Tibial nerve (tissue), 4 donors: Measurements from ENCODE around the gene C17orf100. TPM values are rescaled to one million over a fixed set of nuclear protein-coding genes. Genes with fewer than 3 reads are reported as not detected.

Experiments
- DNase-seq, 2 donors: peaks; one replicate each; pipeline ENCODE4 v3.0.0-alpha.2; 2019; ENCODE audit warnings: low spot score in 2 of 2
- H3K27ac ChIP-seq, 4 donors: fragments of 200-600 bp; sonication (generic) in 3 of 4; one replicate each; pipeline ENCODE4 v1.5.1; 2017 to 2019; ENCODE audit warnings: mild to moderate bottlenecking in 1 of 4
- H3K27me3 ChIP-seq, 2 donors: fragments of 200-600 bp; sonication (generic) in 1 of 2; one replicate each; pipeline versions ENCODE4 v1.5.1 to v1.6.0; 2017 to 2019
- H3K36me3 ChIP-seq, 3 donors: fragments of 200-600 bp; sonication (generic); one replicate each; pipeline ENCODE4 v1.5.1; 2018 to 2019
- H3K4me1 ChIP-seq, 4 donors: fragments of 200-600 bp; sonication (generic) in 3 of 4; one replicate each; pipeline ENCODE4 v1.5.1; 2017 to 2019
- H3K4me3 ChIP-seq, 4 donors: fragments of 200-600 bp; sonication (generic) in 3 of 4; one replicate each; pipeline ENCODE4 v1.5.1; 2017 to 2019; ENCODE audit warnings: mild to moderate bottlenecking in 1 of 4, moderate library complexity in 1 of 4
- H3K9me3 ChIP-seq, 4 donors: fragments of 200-600 bp; sonication (generic) in 3 of 4; one replicate each; pipeline ENCODE4 v1.5.1; 2017 to 2019
- CTCF ChIP-seq, 5 experiments: fragments of 200-600 bp in 3 of 5; fragments of 450-650 bp in 2 of 5; sonication (generic) in 3 of 5; IDR thresholded peaks; one replicate each; pipeline ENCODE4 v1.5.1; 2016 to 2019; ENCODE audit warnings: antibody characterized with exemption in 5 of 5, mild to moderate bottlenecking in 3 of 5, moderate library complexity in 2 of 5
- EP300 ChIP-seq, 2 donors: sonication (generic); formaldehyde crosslinking; IDR thresholded peaks; one replicate each; pipeline ENCODE4 v1.6.1; 2017; ENCODE audit warnings: antibody characterized with exemption in 2 of 2, mild to moderate bottlenecking in 1 of 2
- POLR2A ChIP-seq, 2 donors: fragments of 450-650 bp; IDR thresholded peaks; one replicate each; pipeline ENCODE4 v1.6.1; 2017; ENCODE audit warnings: antibody characterized with exemption in 2 of 2, mild to moderate bottlenecking in 2 of 2, moderate library complexity in 2 of 2
- WGBS, 2 donors: methylation state at CpG; one replicate each; pipeline ENCODE4 v1.1.5; 2018; 5-methylcytosine and 5-hydroxymethylcytosine counted together
- small RNA-seq: library from RNA; depleted of rRNA; stranded (forward); fragments of <200 nt; gene quantifications from one replicate; pipeline ENCODE3, GENCODE V24; 2016
- total RNA-seq, 4 donors: library from RNA; depleted of rRNA; stranded (reverse); fragments of >200 nt; gene quantifications; one replicate each; pipeline ENCODE4 v1.1.0, GENCODE V29; 2016

Gene C17orf100
- total RNA-seq, 4 donors from 2014 or later = 2.1 to 3.9 (median 3.5) TPM; not detected in 1

- DNase-seq = no peak
- H3K4me1 ChIP-seq = no peaks in the 10 kb centered on the region
- H3K36me3 ChIP-seq = no peaks in the 10 kb centered on the region
- H3K9me3 ChIP-seq = no peaks in the 10 kb centered on the region
- H3K4me3 ChIP-seq = no peak overlapping the region
- 50 to 75% methylated on average over 3 to 8 of the region's 8 CpGs for WGBS, 2 donors
- TF ChIP-seq EP300 (IDR thresholded peaks at IDR 0.05) (no peak), POLR2A (IDR thresholded peaks at IDR 0.05) (no peak), CTCF (IDR thresholded peaks at IDR 0.05) (no peak)
- H3K27ac ChIP-seq = no peak overlapping the region
- no peaks in the 10 kb centered on the region for H3K27me3 ChIP-seq
Measured at GRCh38 chr17:6700948-6701307, 49.4 kb downstream of the C17orf100 start.

GRCh38 chr17:6701719-6702118 is 50.2 kb downstream of the C17orf100 start:
- no peak for DNase-seq
- Histone ChIP-seq H3K4me3 (no peak overlapping the region), H3K27ac (no peak overlapping the region), H3K4me1 (no peaks in the 10 kb centered on the region), H3K27me3 (no peaks in the 10 kb centered on the region), H3K9me3 (no peaks in the 10 kb centered on the region), H3K36me3 (no peaks in the 10 kb centered on the region)
- TF ChIP-seq CTCF (IDR thresholded peaks at IDR 0.05) (no peak), EP300 (IDR thresholded peaks at IDR 0.05) (no peak), POLR2A (IDR thresholded peaks at IDR 0.05) (no peak)
- WGBS, 2 donors = 19 to 22% methylated on average over 10 to 11 of the region's 11 CpGs

- H3K27me3 ChIP-seq = no peaks in the 10 kb centered on the region
- 92 to 93% methylated on average over 15 of the region's 16 CpGs for WGBS, 2 donors
- TF ChIP-seq CTCF (IDR thresholded peaks at IDR 0.05) = no peak
- TF ChIP-seq EP300 (IDR thresholded peaks at IDR 0.05) = no peak
- no peak for TF ChIP-seq POLR2A (IDR thresholded peaks at IDR 0.05)
- H3K4me1 ChIP-seq = no peaks in the 10 kb centered on the region
- no peak overlapping the region for H3K27ac ChIP-seq
- no peak for DNase-seq
- H3K9me3 ChIP-seq = no peaks in the 10 kb centered on the region
- no peak overlapping the region for H3K4me3 ChIP-seq
- H3K36me3 ChIP-seq = no peaks in the 10 kb centered on the region
Measured at GRCh38 chr17:6702567-6703215, 51.1 kb downstream of the C17orf100 start.

Small RNA genes within 50 kb of the gene (small RNA-seq; reads per million reads assigned to genes)
- not detected for gene MIR4520-1

Other genes starting within 250 kb of the C17orf100 start
- gene AIPL1, start 216.6 kb upstream of the C17orf100 start, total RNA-seq = not detected
- under 1 TPM in 2 of 4 donors, not detected in 2; 0.42 to 0.59 TPM for gene PIMREG, start 207.3 kb upstream of the C17orf100 start, total RNA-seq
- 1 to 10 TPM in 3 of 4 donors, under 1 TPM in 1; 0.90 to 5.2 (median 2.3) TPM for gene PITPNM3, start 95.2 kb upstream of the C17orf100 start, total RNA-seq
- 10 to 100 TPM; 14.1 to 24.0 (median 16.9) TPM for gene KIAA0753, start 11.1 kb upstream of the C17orf100 start, total RNA-seq
- gene TXNDC17, start 10.7 kb upstream of the C17orf100 start, total RNA-seq = 100 to 1,000 TPM in 1 of 4 donors, 10 to 100 TPM in 3; 31.8 to 124 (median 85.6) TPM
- gene MED31, start 157 bp upstream of the C17orf100 start, total RNA-seq = 10 to 100 TPM in 1 of 4 donors, 1 to 10 TPM in 3; 4.5 to 12.6 (median 6.6) TPM
- not detected for gene SLC13A5, start 61.6 kb downstream of the C17orf100 start, total RNA-seq
- 10 to 100 TPM; 25.2 to 50.3 (median 45.6) TPM for gene XAF1, start 104.3 kb downstream of the C17orf100 start, total RNA-seq
- gene FBXO39, start 124.5 kb downstream of the C17orf100 start, total RNA-seq = under 1 TPM in 2 of 4 donors, not detected in 2; 0.20 to 0.21 TPM
- gene TEKT1, start 180.0 kb downstream of the C17orf100 start, total RNA-seq = not detected